CD4-positive, alpha-beta T cell (primary cell): ENCODE measurements around the gene SPATA21. TPM values are rescaled to one million over a fixed set of nuclear protein-coding genes. Genes with fewer than 3 reads are reported as not detected.

Experiments used
- ATAC-seq: fragments of 200-7000 bp; cut with Tn5 transposase; one replicate; pipeline ENCODE4 v1.10.0; 2022; ENCODE audit warnings: mild to moderate bottlenecking; ENCODE audit not compliant: poor library complexity
- CTCF ChIA-PET: fragments of 350-600 bp; sonication (Branson Sonifier 250); formaldehyde crosslinking; loops from one replicate; lab custom pipeline; 2021; ENCODE audit warnings: antibody characterized with exemption, inconsistent platforms; lab: Charles Lee
- POLR2A ChIA-PET: fragments of 350-600 bp; sonication (Branson Sonifier 250); formaldehyde crosslinking; loops from one replicate; lab custom pipeline; 2021; ENCODE audit warnings: antibody characterized with exemption, inconsistent platforms; lab: Charles Lee
- DNase-seq, 14 experiments: peaks; one replicate each; pipeline ENCODE4 v3.0.0-alpha.2; 2013 to 2020; ENCODE audit warnings: mixed read lengths in 2 of 14
- H3K27ac ChIP-seq, 2 donors: one replicate each; pipeline versions ENCODE4 v1.5.1 to v1.7.0; 2013; ENCODE audit warnings: low read length in 2 of 2, low read depth in 1 of 2, mild to moderate bottlenecking in 1 of 2
- H3K27me3 ChIP-seq, 2 experiments: 1 replicate in 1 of 2; 2 replicates in 1 of 2; pipeline versions ENCODE4 v1.6.1 to v1.7.0; 2013; ENCODE audit warnings: low read length in 2 of 2, control low read depth in 1 of 2, mild to moderate bottlenecking in 1 of 2, moderate library complexity in 1 of 2; ENCODE audit not compliant: insufficient read depth in 2 of 2, control insufficient read depth in 1 of 2
- H3K36me3 ChIP-seq: one replicate; pipeline ENCODE4 v1.6.1; 2013; ENCODE audit warnings: low read length, control low read depth; ENCODE audit not compliant: insufficient read depth
- H3K4me1 ChIP-seq: one replicate; pipeline ENCODE4 v1.6.1; 2013; ENCODE audit warnings: low read length, control low read depth; ENCODE audit not compliant: insufficient read depth
- H3K4me3 ChIP-seq: one replicate; pipeline ENCODE4 v1.5.1; 2013; ENCODE audit warnings: mild to moderate bottlenecking, low read length, moderate library complexity
- H3K9me3 ChIP-seq, 2 experiments: 1 replicate in 1 of 2; 2 replicates in 1 of 2; pipeline versions ENCODE4 v1.6.1 to v1.7.0; 2013; ENCODE audit warnings: low read length in 2 of 2, mild to moderate bottlenecking in 2 of 2, control low read depth in 1 of 2, moderate library complexity in 1 of 2; ENCODE audit not compliant: control insufficient read depth in 1 of 2, insufficient read depth in 1 of 2
- H3K27ac Mint-ChIP-seq: one replicate; pipeline ENCODE4 v1.8.0; 2020; ENCODE audit warnings: mixed read lengths
- H3K27me3 Mint-ChIP-seq: one replicate; pipeline ENCODE4 v1.8.0; 2021; ENCODE audit warnings: mixed read lengths
- H3K36me3 Mint-ChIP-seq: one replicate; pipeline ENCODE4 v1.8.0; 2021; ENCODE audit warnings: low read depth, mixed read lengths
- H3K4me1 Mint-ChIP-seq: one replicate; pipeline ENCODE4 v1.8.0; 2021; ENCODE audit warnings: low read depth, mixed read lengths
- H3K4me3 Mint-ChIP-seq: one replicate; pipeline ENCODE4 v1.8.0; 2020; ENCODE audit warnings: mild to moderate bottlenecking, mixed read lengths
- H3K9me3 Mint-ChIP-seq: one replicate; pipeline ENCODE4 v1.8.0; 2020; ENCODE audit warnings: mixed read lengths
- intact Hi-C, 2 experiments: fragments of 100-400 bp; cut with DNase I in 1 of 2; cut with micrococcal nuclease in 1 of 2; formaldehyde crosslinking; loops; one replicate each; pipeline versions ENCODE4 v1.15.1 to v1.9.0; 2023 to 2025; cut with DNase I, micrococcal nuclease
- total RNA-seq, 174 experiments: library from RNA in 2 of 174; stranded (reverse) in 2 of 174; gene quantifications; one replicate each; pipeline ENCODE4 v1.2.3 and lab custom pipeline; 2021 to 2026
- TF ChIP-seq, protein P1 (sequence below): fragments of 200-600 bp; IDR thresholded peaks from one replicate; pipeline ENCODE4 v1.8.0; 2022; ENCODE audit warnings: antibody characterized with exemption, mild to moderate bottlenecking

The SPATA21 gene
- total RNA-seq, 2 experiments from 2014 or later, result not detected

DNA sequence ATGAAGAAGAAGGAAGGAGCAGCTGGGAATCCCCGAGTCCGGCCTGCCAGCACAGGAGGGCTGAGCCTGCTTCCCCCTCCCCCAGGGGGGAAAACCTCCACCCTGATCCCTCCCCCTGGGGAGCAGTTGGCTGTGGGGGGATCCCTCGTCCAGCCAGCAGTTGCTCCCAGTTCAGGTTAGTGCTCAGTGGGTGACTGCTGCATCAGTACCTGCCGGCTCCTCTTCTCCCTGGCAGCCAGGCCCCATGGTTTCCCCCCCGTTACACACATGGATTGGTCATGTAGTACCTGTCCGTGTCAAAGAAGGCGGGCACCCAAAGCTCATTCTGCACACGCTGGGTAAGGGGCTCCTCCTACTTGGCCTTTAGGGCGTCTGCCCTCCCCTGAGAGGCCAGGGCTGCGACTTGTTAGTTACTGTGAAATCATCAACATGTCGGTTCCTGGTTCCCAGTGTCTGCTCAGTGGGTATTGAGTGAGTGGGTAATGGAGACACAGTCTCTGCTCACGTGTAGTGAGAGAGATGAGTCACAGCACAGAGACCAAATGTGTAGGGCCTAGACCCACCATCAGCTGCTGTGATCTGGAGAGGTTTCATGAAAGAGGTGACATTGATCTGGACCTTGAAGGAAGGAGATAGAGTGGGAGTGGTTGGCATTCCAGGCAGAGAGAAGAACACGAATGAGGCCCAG, 14.8 kb upstream of the SPATA21 start:
- H3K9me3 Mint-ChIP-seq, result no peaks in the 10 kb centered on the region
- H3K27ac Mint-ChIP-seq, result no peak overlapping the region
- H3K4me1 Mint-ChIP-seq, result peaks cover 40% of the 10 kb centered on the region
- ChIA-PET CTCF (interaction anchor here (1.6 kb wide), 1 partner anchor 12 kb away, joined by 6 read pairs; the partner anchor contains the start of gene NECAP2), POLR2A (interaction anchor here (1.1 to 1.2 kb wide), 2 partner anchors 11 to 13 kb away, joined by 3 to 4 read pairs; partner anchors contain the start of gene NECAP2)
- intact Hi-C loops, result no loop called here
- Histone ChIP-seq H3K4me1 (peaks cover 32% of the 10 kb centered on the region), H3K36me3 (peaks cover 89% of the 10 kb centered on the region), H3K4me3 (no peak overlapping the region), H3K9me3 (no peaks in the 10 kb centered on the region), H3K27ac (no peak overlapping the region), H3K27me3 (no peaks in the 10 kb centered on the region)
- H3K27me3 Mint-ChIP-seq, result no peaks in the 10 kb centered on the region
- TF ChIP-seq, protein P1, sequence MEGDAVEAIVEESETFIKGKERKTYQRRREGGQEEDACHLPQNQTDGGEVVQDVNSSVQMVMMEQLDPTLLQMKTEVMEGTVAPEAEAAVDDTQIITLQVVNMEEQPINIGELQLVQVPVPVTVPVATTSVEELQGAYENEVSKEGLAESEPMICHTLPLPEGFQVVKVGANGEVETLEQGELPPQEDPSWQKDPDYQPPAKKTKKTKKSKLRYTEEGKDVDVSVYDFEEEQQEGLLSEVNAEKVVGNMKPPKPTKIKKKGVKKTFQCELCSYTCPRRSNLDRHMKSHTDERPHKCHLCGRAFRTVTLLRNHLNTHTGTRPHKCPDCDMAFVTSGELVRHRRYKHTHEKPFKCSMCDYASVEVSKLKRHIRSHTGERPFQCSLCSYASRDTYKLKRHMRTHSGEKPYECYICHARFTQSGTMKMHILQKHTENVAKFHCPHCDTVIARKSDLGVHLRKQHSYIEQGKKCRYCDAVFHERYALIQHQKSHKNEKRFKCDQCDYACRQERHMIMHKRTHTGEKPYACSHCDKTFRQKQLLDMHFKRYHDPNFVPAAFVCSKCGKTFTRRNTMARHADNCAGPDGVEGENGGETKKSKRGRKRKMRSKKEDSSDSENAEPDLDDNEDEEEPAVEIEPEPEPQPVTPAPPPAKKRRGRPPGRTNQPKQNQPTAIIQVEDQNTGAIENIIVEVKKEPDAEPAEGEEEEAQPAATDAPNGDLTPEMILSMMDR, result no peak
- ATAC-seq (no peak), DNase-seq (no peak)
- H3K4me3 Mint-ChIP-seq, result no peak overlapping the region
- peaks cover 92% of the 10 kb centered on the region for H3K36me3 Mint-ChIP-seq

GRCh38 chr1:16450863-16451481, 13.7 kb upstream of the SPATA21 start:
- H3K27ac Mint-ChIP-seq, result peak overlapping the region; percentile 3
- intact Hi-C loops, result no loop called here
- TF ChIP-seq, protein P1, result no peak

DNA sequence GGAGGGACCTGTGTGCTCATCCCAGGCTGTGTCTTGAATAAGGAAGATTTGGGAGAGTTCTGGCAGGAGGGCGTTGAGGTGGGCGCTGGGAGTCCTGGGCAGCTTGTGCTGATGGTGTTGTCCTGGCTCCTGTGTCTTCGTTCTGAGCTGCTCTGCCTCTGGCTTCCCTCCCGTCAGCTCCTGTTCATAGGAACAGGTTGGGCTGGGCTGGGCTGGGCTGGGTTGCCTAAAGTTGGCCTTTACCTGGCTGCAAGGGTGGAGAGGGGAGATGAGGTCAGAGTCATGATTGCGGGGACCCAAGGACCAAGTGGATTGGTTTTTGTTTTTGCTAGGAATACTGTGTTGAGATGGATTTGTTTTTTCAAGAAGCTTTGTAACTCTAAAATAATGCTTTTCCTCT, 12.4 kb upstream of the SPATA21 start:
- H3K4me1 Mint-ChIP-seq, result peaks cover 40% of the 10 kb centered on the region
- peak overlapping the region; percentile 76 for H3K27ac Mint-ChIP-seq
- Histone ChIP-seq H3K4me1 (peaks cover 47% of the 10 kb centered on the region), H3K36me3 (peaks cover 89% of the 10 kb centered on the region), H3K4me3 (no peak overlapping the region), H3K9me3 (no peaks in the 10 kb centered on the region), H3K27me3 (no peaks in the 10 kb centered on the region), H3K27ac (peak overlapping the region in 1 of 2 donors; percentile 55)
- DNase-seq, result no peak
- ATAC-seq, result no peak
- CTCF ChIA-PET, result interaction anchor here (1.4 kb wide), 1 partner anchor 9 kb away, joined by 5 read pairs; the partner anchor contains the start of gene NECAP2
- H3K9me3 Mint-ChIP-seq, result no peaks in the 10 kb centered on the region
- H3K4me3 Mint-ChIP-seq, result no peak overlapping the region
- no peaks in the 10 kb centered on the region for H3K27me3 Mint-ChIP-seq
- TF ChIP-seq, protein P1, result no peak
- intact Hi-C loops, result loop anchor here in 1 of 2 experiments (10.0 kb wide), 1 partner anchor 45 kb away; no protein-coding TSS in a partner anchor
- POLR2A ChIA-PET, result interaction anchor here (1.1 kb wide), 1 partner anchor 9 kb away, joined by 4 read pairs; the partner anchor contains the start of gene NECAP2
- H3K36me3 Mint-ChIP-seq, result peaks cover 86% of the 10 kb centered on the region

More at GRCh38 chr1:16450863-16451481, 13.7 kb upstream of the SPATA21 start:
- H3K4me3 Mint-ChIP-seq, result no peak overlapping the region
- H3K36me3 ChIP-seq, result peaks cover 88% of the 10 kb centered on the region
- H3K9me3 Mint-ChIP-seq, result no peaks in the 10 kb centered on the region
- H3K4me3 ChIP-seq, result no peak overlapping the region
- CTCF ChIA-PET, result interaction anchor here (1.6 kb wide), 1 partner anchor 11 kb away, joined by 6 read pairs; the partner anchor contains the start of gene NECAP2
- H3K4me1 Mint-ChIP-seq, result peaks cover 40% of the 10 kb centered on the region
- H3K4me1 ChIP-seq, result peaks cover 41% of the 10 kb centered on the region
- H3K27me3 Mint-ChIP-seq, result no peaks in the 10 kb centered on the region
- H3K27me3 ChIP-seq, result no peaks in the 10 kb centered on the region
- DNase-seq, result no peak
- ATAC-seq, result no peak
- H3K9me3 ChIP-seq, result no peaks in the 10 kb centered on the region
- peaks cover 89% of the 10 kb centered on the region for H3K36me3 Mint-ChIP-seq
- POLR2A ChIA-PET, result interaction anchor here (1.1 kb wide), 1 partner anchor 14 kb away, joined by 3 read pairs; no protein-coding TSS in a partner anchor
- no peak overlapping the region for H3K27ac ChIP-seq
